ENCODE data around the gene AANAT. TPM values are rescaled to one million over a fixed set of nuclear protein-coding genes. Genes with fewer than 3 reads are reported as not detected.

The AANAT gene
- total RNA-seq, 4 donors from 2014 or later = not detected

GRCh38 chr17:76479515-76480060 is 12.2 kb downstream of the AANAT start:
- no peaks in the 10 kb centered on the region for H3K4me1 ChIP-seq
- H3K9me3 ChIP-seq = no peaks in the 10 kb centered on the region
- H3K27ac ChIP-seq = no peak overlapping the region
- H3K27me3 ChIP-seq = no peaks in the 10 kb centered on the region
- H3K4me3 ChIP-seq = no peak overlapping the region
- 89% methylated on average over 9 of the region's 14 CpGs for WGBS
- H3K36me3 ChIP-seq = peaks cover 40% of the 10 kb centered on the region
- no peak for DNase-seq (ENCODE audit: low spot score in 2 of 2)
- TF ChIP-seq EP300 (IDR thresholded peaks at IDR 0.05) (no peak), POLR2A (IDR thresholded peaks at IDR 0.05) (no peak), CTCF (IDR thresholded peaks at IDR 0.05) (no peak), POLR2AphosphoS5 (IDR thresholded peaks at IDR 0.05) (no peak)

- WGBS = 65% methylated on average over 15 of the region's 15 CpGs
- Histone ChIP-seq H3K27me3 (no peaks in the 10 kb centered on the region), H3K27ac (no peak overlapping the region), H3K4me3 (no peak overlapping the region), H3K36me3 (peaks cover 35% of the 10 kb centered on the region), H3K4me1 (peaks cover under 1% of the 10 kb centered on the region), H3K9me3 (no peaks in the 10 kb centered on the region)
- no peak for DNase-seq (ENCODE audit: low spot score in 2 of 2)
- TF ChIP-seq POLR2A (IDR thresholded peaks at IDR 0.05) = no peak
- no peak for TF ChIP-seq POLR2AphosphoS5 (IDR thresholded peaks at IDR 0.05)
- no peak for TF ChIP-seq EP300 (IDR thresholded peaks at IDR 0.05)
- TF ChIP-seq CTCF (IDR thresholded peaks at IDR 0.05) = no peak
These were observed 13.2 kb downstream of the AANAT start for GRCh38 chr17:76480632-76481031.

- TF ChIP-seq POLR2AphosphoS5 (IDR thresholded peaks at IDR 0.05) (no peak), POLR2A (IDR thresholded peaks at IDR 0.05) (no peak), EP300 (IDR thresholded peaks at IDR 0.05) (no peak), CTCF (IDR thresholded peaks at IDR 0.05) (no peak)
- no peaks in the 10 kb centered on the region for H3K9me3 ChIP-seq
- no peaks in the 10 kb centered on the region for H3K27me3 ChIP-seq
- H3K27ac ChIP-seq = peak overlapping the region; percentile 30
- peak in 1 of 2 donors; percentile 54 for DNase-seq (ENCODE audit: low spot score in 2 of 2)
- no peak overlapping the region for H3K4me3 ChIP-seq
- H3K36me3 ChIP-seq = peaks cover 35% of the 10 kb centered on the region
- peaks cover 3% of the 10 kb centered on the region for H3K4me1 ChIP-seq
- 80% methylated on average over 17 of the region's 21 CpGs for WGBS
These were observed 13.8 kb downstream of the AANAT start for GRCh38 chr17:76481071-76481655.

- WGBS = 81% methylated on average over 11 of the region's 11 CpGs
- DNase-seq (ENCODE audit: low spot score in 2 of 2) = no peak
- Histone ChIP-seq H3K36me3 (peaks cover 9% of the 10 kb centered on the region), H3K4me1 (peaks cover 3% of the 10 kb centered on the region), H3K9me3 (no peaks in the 10 kb centered on the region), H3K4me3 (no peak overlapping the region), H3K27ac (no peak overlapping the region), H3K27me3 (no peaks in the 10 kb centered on the region)
- TF ChIP-seq POLR2A (IDR thresholded peaks at IDR 0.05) (no peak), CTCF (IDR thresholded peaks at IDR 0.05) (no peak), POLR2AphosphoS5 (IDR thresholded peaks at IDR 0.05) (no peak), EP300 (IDR thresholded peaks at IDR 0.05) (no peak)
These were observed 16.9 kb downstream of the AANAT start for GRCh38 chr17:76484228-76484725.

GRCh38 chr17:76485569-76485968 is 18.2 kb downstream of the AANAT start:
- Histone ChIP-seq H3K4me3 (no peak overlapping the region), H3K36me3 (peaks cover 9% of the 10 kb centered on the region), H3K4me1 (peaks cover 12% of the 10 kb centered on the region), H3K27me3 (no peaks in the 10 kb centered on the region), H3K9me3 (no peaks in the 10 kb centered on the region), H3K27ac (peak overlapping the region; percentile 25)
- WGBS = 60% methylated on average over 11 of the region's 11 CpGs
- no peak for DNase-seq (ENCODE audit: low spot score in 2 of 2)
- TF ChIP-seq POLR2AphosphoS5 (IDR thresholded peaks at IDR 0.05) (peak in 1 of 3 donors; percentile 18), EP300 (IDR thresholded peaks at IDR 0.05) (no peak)
